Common myeloid progenitor, CD34-positive (primary cell): ENCODE results near the gene PIP4K2C.
"Not testable (repeated sequence)": the region's sequence is repeated elsewhere in the genome, so short reads cannot be mapped to it uniquely, and the experiment has no call there.

Source experiments
- CTCF ChIA-PET: fragments of 350-600 bp; sonication (Branson Sonifier 250); formaldehyde crosslinking; loops from one replicate; lab custom pipeline; 2021; ENCODE audit warnings: antibody characterized with exemption; lab: Charles Lee
- POLR2A ChIA-PET: fragments of 350-600 bp; sonication (Branson Sonifier 250); formaldehyde crosslinking; loops from one replicate; lab custom pipeline; 2021; ENCODE audit warnings: antibody characterized with exemption; lab: Charles Lee
- DNase-seq, 3 donors: peaks; one replicate each; pipeline versions ENCODE4 v3.0.0 to v3.0.0-alpha.2; 2013
- H3K27ac ChIP-seq, 2 experiments: 1 replicate in 1 of 2; 2 replicates in 1 of 2; pipeline ENCODE4 v1.7.0; 2013; ENCODE audit warnings: inconsistent platforms in 2 of 2, low read length in 2 of 2, mild to moderate bottlenecking in 2 of 2, low read depth in 1 of 2, moderate library complexity in 1 of 2; ENCODE audit not compliant: severe bottlenecking in 2 of 2, insufficient read depth in 1 of 2, poor library complexity in 1 of 2
- H3K27me3 ChIP-seq, 5 experiments: replicated peaks in 2 of 5; 1 replicate in 3 of 5; 2 replicates in 2 of 5; pipeline versions ENCODE4 v1.6.1 to v1.7.0; 2013; ENCODE audit warnings: low read length in 4 of 5, mild to moderate bottlenecking in 2 of 5, moderate library complexity in 2 of 5, inconsistent platforms in 1 of 5; ENCODE audit not compliant: insufficient read depth in 5 of 5, control insufficient read depth in 4 of 5
- H3K36me3 ChIP-seq, 4 experiments: 1 replicate in 2 of 4; 2 replicates in 2 of 4; pipeline versions ENCODE4 v1.6.1 to v1.7.0; 2013; ENCODE audit warnings: low read length in 3 of 4, control low read depth in 1 of 4, mild to moderate bottlenecking in 1 of 4; ENCODE audit not compliant: control insufficient read depth in 4 of 4, insufficient read depth in 4 of 4
- H3K4me1 ChIP-seq, 4 experiments: 1 replicate in 3 of 4; 2 replicates in 1 of 4; pipeline versions ENCODE4 v1.6.1 to v1.7.1; 2013; ENCODE audit warnings: low read length in 3 of 4, mild to moderate bottlenecking in 3 of 4, control low read depth in 1 of 4, inconsistent platforms in 1 of 4, moderate library complexity in 1 of 4; ENCODE audit not compliant: control insufficient read depth in 4 of 4, insufficient read depth in 4 of 4; ENCODE audit errors: control extremely low read depth in 1 of 4
- H3K4me3 ChIP-seq, 7 experiments: 1 replicate in 4 of 7; 2 replicates in 3 of 7; pipeline versions ENCODE4 v1.5.1 to v1.7.0; 2013; ENCODE audit warnings: mild to moderate bottlenecking in 7 of 7, low read length in 6 of 7, moderate library complexity in 6 of 7, inconsistent platforms in 2 of 7, low read depth in 2 of 7, control low read depth in 1 of 7; ENCODE audit not compliant: insufficient read depth in 4 of 7, control insufficient read depth in 1 of 7; ENCODE audit errors: extremely low read depth in 1 of 7
- H3K9me3 ChIP-seq, 5 experiments: 1 replicate in 4 of 5; 2 replicates in 1 of 5; pipeline versions ENCODE4 v1.6.1 to v1.7.1; 2013; ENCODE audit warnings: low read length in 4 of 5, mild to moderate bottlenecking in 2 of 5, inconsistent platforms in 1 of 5, low read depth in 1 of 5, moderate library complexity in 1 of 5; ENCODE audit not compliant: control insufficient read depth in 4 of 5, insufficient read depth in 2 of 5; ENCODE audit errors: control extremely low read depth in 1 of 5
- WGBS: methylation state at CpG from one replicate; pipeline ENCODE4 v1.1.5; 2013; ENCODE audit not compliant: insufficient coverage; 5-methylcytosine and 5-hydroxymethylcytosine counted together

PIP4K2C gene

GRCh38 chr12:57584050-57584449, 6.9 kb upstream of the PIP4K2C start:
- CTCF ChIA-PET: interaction anchor here (0.8 to 7.7 kb wide), 27 partner anchors 9 to 258 kb away, joined by 3 to 121 read pairs (median 6); partner anchors contain the start of genes ARHGEF25 and B4GALNT1
- DNase-seq: no peak
- WGBS: no CpG with 5 or more reads among the region's 2 CpGs
- Histone ChIP-seq H3K4me1 (no peaks in the 10 kb centered on the region), H3K9me3 (no peaks in the 10 kb centered on the region), H3K36me3 (peaks cover 0 to 6% (median 0%) of the 10 kb centered on the region in 4 experiments), H3K27me3 (peaks cover 0 to 25% (median 5%) of the 10 kb centered on the region in 5 experiments), H3K27ac (no peak overlapping the region), H3K4me3 (no peak overlapping the region)
- POLR2A ChIA-PET: no interaction called here

- Histone ChIP-seq H3K4me3 (no peak overlapping the region), H3K9me3 (no peaks in the 10 kb centered on the region), H3K4me1 (no peaks in the 10 kb centered on the region), H3K27ac (no peak overlapping the region), H3K27me3 (peaks cover 0 to 25% (median 5%) of the 10 kb centered on the region in 5 experiments), H3K36me3 (peaks cover 0 to 6% (median 0%) of the 10 kb centered on the region in 4 experiments)
- DNase-seq: no peak
- ChIA-PET POLR2A (no interaction called here), CTCF (interaction anchor here (0.6 to 7.7 kb wide), 24 partner anchors 8 to 217 kb away, joined by 3 to 121 read pairs (median 10); partner anchors contain the start of genes ARHGEF25 and B4GALNT1)
Observed at GRCh38 chr12:57584690-57585089, 6.3 kb upstream of the PIP4K2C start.

- whole genome bisulfite sequencing: 100% methylated on average over 2 of the region's 2 CpGs
- no peak for DNase-seq
Observed at GRCh38 chr12:57585156-57585555, 5.8 kb upstream of the PIP4K2C start.

GRCh38 chr12:57586128-57586527, 4.9 kb upstream of the PIP4K2C start:
- Histone ChIP-seq H3K4me3 (no peak overlapping the region), H3K9me3 (no peaks in the 10 kb centered on the region), H3K27me3 (peaks cover 0 to 24% (median 5%) of the 10 kb centered on the region in 5 experiments), H3K27ac (no peak overlapping the region), H3K4me1 (peaks cover 5 to 11% (median 7%) of the 10 kb centered on the region in 4 experiments), H3K36me3 (peaks cover 0 to 2% (median 0%) of the 10 kb centered on the region in 4 experiments)
- no peak for DNase-seq
- ChIA-PET CTCF (interaction anchor here (1.2 to 7.7 kb wide), 8 partner anchors 10 to 52 kb away, joined by 3 to 121 read pairs (median 26); no protein-coding TSS in a partner anchor), POLR2A (interaction anchor here (0.6 kb wide), 1 partner anchor 1172 kb away, joined by 6 read pairs; no protein-coding TSS in a partner anchor)
- 100% methylated on average over 2 of the region's 3 CpGs for WGBS

More at GRCh38 chr12:57585156-57585555, 5.8 kb upstream of the PIP4K2C start:
- Histone ChIP-seq H3K4me3 (no peak overlapping the region), H3K27me3 (peaks cover 0 to 25% (median 5%) of the 10 kb centered on the region in 5 experiments), H3K4me1 (peaks cover 0 to 2% (median under 1%) of the 10 kb centered on the region in 4 experiments), H3K9me3 (no peaks in the 10 kb centered on the region), H3K27ac (no peak overlapping the region), H3K36me3 (peaks cover 0 to 3% (median 0%) of the 10 kb centered on the region in 4 experiments)
- ChIA-PET POLR2A (interaction anchor here (0.6 kb wide), 1 partner anchor 118 kb away, joined by 6 read pairs; no protein-coding TSS in a partner anchor), CTCF (interaction anchor here (0.6 to 7.7 kb wide), 20 partner anchors 8 to 912 kb away, joined by 3 to 121 read pairs (median 12); partner anchors contain the start of gene B4GALNT1)

GRCh38 chr12:57586832-57587429, 4.1 kb upstream of the PIP4K2C start:
- WGBS: 90% methylated on average over 3 of the region's 3 CpGs
- POLR2A ChIA-PET: interaction anchor here (0.6 kb wide), 1 partner anchor 1172 kb away, joined by 6 read pairs; no protein-coding TSS in a partner anchor
- no peak overlapping the region for H3K27ac ChIP-seq
- CTCF ChIA-PET: interaction anchor here (7.7 kb wide), 1 partner anchor 36 kb away, joined by 121 read pairs; no protein-coding TSS in a partner anchor
- no peak overlapping the region for H3K4me3 ChIP-seq
- H3K4me1 ChIP-seq: peaks cover 5 to 19% (median 14%) of the 10 kb centered on the region in 4 experiments
- no peaks in the 10 kb centered on the region for H3K36me3 ChIP-seq
- H3K27me3 ChIP-seq: peaks cover 0 to 24% (median 5%) of the 10 kb centered on the region in 5 experiments
- DNase-seq: no peak
- H3K9me3 ChIP-seq: no peaks in the 10 kb centered on the region

GRCh38 chr12:57588951-57589610, 1.9 kb upstream of the PIP4K2C start:
- H3K36me3 ChIP-seq, DNase-seq, POLR2A ChIA-PET, H3K27ac ChIP-seq, H3K9me3 ChIP-seq, H3K4me3 ChIP-seq: not testable (repeated sequence)
- 97% methylated on average over 14 of the region's 15 CpGs for WGBS
- Histone ChIP-seq H3K4me1 (peaks cover 5 to 22% (median 14%) of the 10 kb centered on the region in 4 experiments), H3K27me3 (peaks cover 0 to 17% (median 4%) of the 10 kb centered on the region in 5 experiments)
- CTCF ChIA-PET: interaction anchor here (1.1 to 2.5 kb wide), 4 partner anchors 14 to 128 kb away, joined by 3 to 6 read pairs (median 3); no protein-coding TSS in a partner anchor
